ENCODE results near the gene TRIM14.
"Not testable (repeated sequence)": the region's sequence is repeated elsewhere in the genome, so short reads cannot be mapped to it uniquely, and the experiment has no call there.

Gene TRIM14

GRCh38 chr9:98130576-98131228 lies 11.7 kb upstream of the TRIM14 start:
- H3K27me3 Mint-ChIP-seq (ENCODE audit: low read depth): no peaks in the 10 kb centered on the region
- H3K4me3 Mint-ChIP-seq: no peak overlapping the region
- H3K9me3 Mint-ChIP-seq: no peaks in the 10 kb centered on the region
- peaks cover 5% of the 10 kb centered on the region for H3K36me3 Mint-ChIP-seq (ENCODE audit: low read depth)
- no peak overlapping the region for H3K27ac Mint-ChIP-seq
- peaks cover 16% of the 10 kb centered on the region for H3K4me1 Mint-ChIP-seq (ENCODE audit: low read depth)

GRCh38 chr9:98130060-98130459 lies 11.0 kb upstream of the TRIM14 start:
- H3K9me3 Mint-ChIP-seq; H3K36me3 Mint-ChIP-seq (ENCODE audit: low read depth); H3K27me3 Mint-ChIP-seq (ENCODE audit: low read depth); H3K4me3 Mint-ChIP-seq; H3K27ac Mint-ChIP-seq: not testable (repeated sequence)
- peaks cover 16% of the 10 kb centered on the region for H3K4me1 Mint-ChIP-seq (ENCODE audit: low read depth)

GRCh38 chr9:98129451-98129881 lies 10.4 kb upstream of the TRIM14 start:
- peaks cover 16% of the 10 kb centered on the region for H3K4me1 Mint-ChIP-seq (ENCODE audit: low read depth)
- H3K27me3 Mint-ChIP-seq (ENCODE audit: low read depth): no peaks in the 10 kb centered on the region
- H3K9me3 Mint-ChIP-seq: no peaks in the 10 kb centered on the region
- H3K27ac Mint-ChIP-seq: peak overlapping the region; percentile 51
- H3K4me3 Mint-ChIP-seq: no peak overlapping the region
- peaks cover 7% of the 10 kb centered on the region for H3K36me3 Mint-ChIP-seq (ENCODE audit: low read depth)

GRCh38 chr9:98128316-98128715 lies 9.3 kb upstream of the TRIM14 start:
- H3K27me3 Mint-ChIP-seq (ENCODE audit: low read depth): no peaks in the 10 kb centered on the region
- H3K27ac Mint-ChIP-seq: no peak overlapping the region
- no peaks in the 10 kb centered on the region for H3K9me3 Mint-ChIP-seq
- peaks cover 7% of the 10 kb centered on the region for H3K36me3 Mint-ChIP-seq (ENCODE audit: low read depth)
- H3K4me3 Mint-ChIP-seq: no peak overlapping the region
- peaks cover 14% of the 10 kb centered on the region for H3K4me1 Mint-ChIP-seq (ENCODE audit: low read depth)

- no peaks in the 10 kb centered on the region for H3K27me3 Mint-ChIP-seq (ENCODE audit: low read depth)
- H3K4me3 Mint-ChIP-seq: no peak overlapping the region
- no peak overlapping the region for H3K27ac Mint-ChIP-seq
- peaks cover 7% of the 10 kb centered on the region for H3K36me3 Mint-ChIP-seq (ENCODE audit: low read depth)
- H3K4me1 Mint-ChIP-seq (ENCODE audit: low read depth): peaks cover 11% of the 10 kb centered on the region
- no peaks in the 10 kb centered on the region for H3K9me3 Mint-ChIP-seq
Observed at GRCh38 chr9:98127226-98127625, 8.2 kb upstream of the TRIM14 start.

GRCh38 chr9:98124637-98125426 lies 5.8 kb upstream of the TRIM14 start:
- no peaks in the 10 kb centered on the region for H3K9me3 Mint-ChIP-seq
- H3K27me3 Mint-ChIP-seq (ENCODE audit: low read depth): no peaks in the 10 kb centered on the region
- H3K27ac Mint-ChIP-seq: no peak overlapping the region
- H3K4me3 Mint-ChIP-seq: no peak overlapping the region
- H3K4me1 Mint-ChIP-seq (ENCODE audit: low read depth): peaks cover 30% of the 10 kb centered on the region
- peaks cover 7% of the 10 kb centered on the region for H3K36me3 Mint-ChIP-seq (ENCODE audit: low read depth)

GRCh38 chr9:98124091-98124490 lies 5.1 kb upstream of the TRIM14 start:
- peaks cover 28% of the 10 kb centered on the region for H3K4me1 Mint-ChIP-seq (ENCODE audit: low read depth)
- not testable (repeated sequence) for H3K36me3 Mint-ChIP-seq (ENCODE audit: low read depth); H3K27ac Mint-ChIP-seq; H3K4me3 Mint-ChIP-seq; H3K27me3 Mint-ChIP-seq (ENCODE audit: low read depth); H3K9me3 Mint-ChIP-seq

GRCh38 chr9:98121058-98121457 lies 2.0 kb upstream of the TRIM14 start:
- H3K4me1 Mint-ChIP-seq (ENCODE audit: low read depth): peaks cover 40% of the 10 kb centered on the region

GRCh38 chr9:98120476-98120875 lies 1.5 kb upstream of the TRIM14 start:
- Mint-ChIP-seq H3K4me3 (peak overlapping the region; percentile 85), H3K27ac (peak overlapping the region; percentile 77), H3K4me1 (ENCODE audit: low read depth) (peaks cover 40% of the 10 kb centered on the region), H3K9me3 (no peaks in the 10 kb centered on the region), H3K36me3 (ENCODE audit: low read depth) (peaks cover 20% of the 10 kb centered on the region), H3K27me3 (ENCODE audit: low read depth) (no peaks in the 10 kb centered on the region)

More at GRCh38 chr9:98121058-98121457, 2.0 kb upstream of the TRIM14 start:
- H3K36me3 Mint-ChIP-seq (ENCODE audit: low read depth): peaks cover 17% of the 10 kb centered on the region
- no peaks in the 10 kb centered on the region for H3K9me3 Mint-ChIP-seq
- H3K4me3 Mint-ChIP-seq: peak overlapping the region; percentile 85
- no peaks in the 10 kb centered on the region for H3K27me3 Mint-ChIP-seq (ENCODE audit: low read depth)
- peak overlapping the region; percentile 77 for H3K27ac Mint-ChIP-seq

GRCh38 chr9:98117984-98118639 lies 910 bp downstream of the TRIM14 start:
- no peaks in the 10 kb centered on the region for H3K27me3 Mint-ChIP-seq (ENCODE audit: low read depth)
- H3K36me3 Mint-ChIP-seq (ENCODE audit: low read depth): peaks cover 22% of the 10 kb centered on the region
- H3K4me1 Mint-ChIP-seq (ENCODE audit: low read depth): peaks cover 44% of the 10 kb centered on the region
- H3K27ac Mint-ChIP-seq: peak overlapping the region; percentile 90
- peak overlapping the region; percentile 85 for H3K4me3 Mint-ChIP-seq
- H3K9me3 Mint-ChIP-seq: no peaks in the 10 kb centered on the region

- not testable (repeated sequence) for H3K9me3 Mint-ChIP-seq; H3K27me3 Mint-ChIP-seq (ENCODE audit: low read depth); H3K27ac Mint-ChIP-seq
- peaks cover 45% of the 10 kb centered on the region for H3K4me1 Mint-ChIP-seq (ENCODE audit: low read depth)
- H3K4me3 Mint-ChIP-seq: peak overlapping the region; percentile 7
- H3K36me3 Mint-ChIP-seq (ENCODE audit: low read depth): peaks cover 24% of the 10 kb centered on the region
Observed at GRCh38 chr9:98117097-98117496, 1.9 kb downstream of the TRIM14 start.

GRCh38 chr9:98109052-98109451 lies 10.0 kb downstream of the TRIM14 start:
- H3K27ac Mint-ChIP-seq: peak overlapping the region; percentile 96
- peak overlapping the region; percentile 62 for H3K4me3 Mint-ChIP-seq
- peaks cover 70% of the 10 kb centered on the region for H3K36me3 Mint-ChIP-seq (ENCODE audit: low read depth)
- no peaks in the 10 kb centered on the region for H3K27me3 Mint-ChIP-seq (ENCODE audit: low read depth)
- peaks cover 4% of the 10 kb centered on the region for H3K9me3 Mint-ChIP-seq
- H3K4me1 Mint-ChIP-seq (ENCODE audit: low read depth): peaks cover 68% of the 10 kb centered on the region

GRCh38 chr9:98108531-98109031 lies 10.4 kb downstream of the TRIM14 start:
- Mint-ChIP-seq H3K27ac (peak overlapping the region; percentile 96), H3K4me1 (ENCODE audit: low read depth) (peaks cover 72% of the 10 kb centered on the region), H3K4me3 (peak overlapping the region; percentile 32), H3K27me3 (ENCODE audit: low read depth) (no peaks in the 10 kb centered on the region), H3K36me3 (ENCODE audit: low read depth) (peaks cover 71% of the 10 kb centered on the region), H3K9me3 (peaks cover 4% of the 10 kb centered on the region)

GRCh38 chr9:98107926-98108325 lies 11.1 kb downstream of the TRIM14 start:
- H3K27me3 Mint-ChIP-seq (ENCODE audit: low read depth): no peaks in the 10 kb centered on the region
- H3K4me1 Mint-ChIP-seq (ENCODE audit: low read depth): peaks cover 70% of the 10 kb centered on the region
- peak overlapping the region; percentile 96 for H3K27ac Mint-ChIP-seq
- H3K36me3 Mint-ChIP-seq (ENCODE audit: low read depth): peaks cover 70% of the 10 kb centered on the region
- H3K9me3 Mint-ChIP-seq: peaks cover 4% of the 10 kb centered on the region
- no peak overlapping the region for H3K4me3 Mint-ChIP-seq

Data from T-helper 1 cell treated with Interleukin-12 subunit alpha and Interleukin-12 subunit beta and Interleukin-4 antibody, amounts not matched to agents 30 μg/mL and 1 μg/mL, for 36 hours (primary cell).